Gastroesophageal sphincter (tissue), 3 donors: ENCODE measurements around the gene SEC11A.
"Not testable (repeated sequence)": the region's sequence is repeated elsewhere in the genome, so short reads cannot be mapped to it uniquely, and the experiment has no call there.

Experiments used
- CTCF ChIP-seq, 4 experiments: fragments of 200-600 bp in 2 of 4; fragments of 450-650 bp in 2 of 4; sonication (generic) in 1 of 4; IDR thresholded peaks; one replicate each; pipeline ENCODE4 v1.5.1; 2017 to 2019; ENCODE audit warnings: antibody characterized with exemption in 4 of 4, mild to moderate bottlenecking in 2 of 4, moderate library complexity in 2 of 4
- EP300 ChIP-seq: sonication (generic); formaldehyde crosslinking; IDR thresholded peaks from one replicate; pipeline ENCODE4 v1.6.1; 2017; ENCODE audit warnings: antibody characterized with exemption, mild to moderate bottlenecking
- POLR2AphosphoS5 ChIP-seq: sonication (generic); formaldehyde crosslinking; IDR thresholded peaks from one replicate; pipeline ENCODE4 v1.6.1; 2017; ENCODE audit warnings: antibody characterized with exemption

GRCh38 chr15:84754889-84755288 is 39.0 kb upstream of the SEC11A start:
- not testable (repeated sequence) for TF ChIP-seq EP300; POLR2AphosphoS5; CTCF (IDR thresholded peaks at IDR 0.05)
